Calu3 (cell line): Measurements from ENCODE around the gene PSME3. TPM values are rescaled to one million over a fixed set of nuclear protein-coding genes. Genes with fewer than 3 reads are reported as not detected.

ENCODE experiments used
- BruUV-seq: library from RNA; stranded (reverse); fragments of 400-500 nt; replicated peaks from 2 replicates; lab custom pipeline; 2021; lab: Mats Ljungman, UMichigan
- CTCF ChIA-PET: fragments of 300-600 bp; sonication (Branson Sonifier 250); formaldehyde crosslinking; loops from one replicate; lab custom pipeline; 2022; ENCODE audit warnings: antibody characterized with exemption; lab: Charles Lee
- DNase-seq: peaks from one replicate; pipeline ENCODE4 v3.0.0; 2022
- H3K27ac Mint-ChIP-seq: one replicate; pipeline ENCODE4 v1.8.0; 2022; ENCODE audit warnings: mixed read lengths; ENCODE audit not compliant: unreplicated experiment
- H3K27me3 Mint-ChIP-seq: one replicate; pipeline ENCODE4 v1.8.0; 2022; ENCODE audit warnings: mixed read lengths; ENCODE audit not compliant: unreplicated experiment
- H3K36me3 Mint-ChIP-seq: one replicate; pipeline ENCODE4 v1.8.0; 2022; ENCODE audit warnings: mild to moderate bottlenecking, moderate library complexity, mixed read lengths; ENCODE audit not compliant: insufficient read depth, unreplicated experiment
- H3K4me1 Mint-ChIP-seq: one replicate; pipeline ENCODE4 v1.8.0; 2022; ENCODE audit warnings: mild to moderate bottlenecking, low read depth, mixed read lengths; ENCODE audit not compliant: unreplicated experiment
- H3K4me3 Mint-ChIP-seq: one replicate; pipeline ENCODE4 v1.8.0; 2022; ENCODE audit warnings: mild to moderate bottlenecking, low read depth, moderate library complexity, mixed read lengths; ENCODE audit not compliant: unreplicated experiment
- H3K9me3 Mint-ChIP-seq: one replicate; pipeline ENCODE4 v1.8.0; 2022; ENCODE audit warnings: low read depth, mixed read lengths; ENCODE audit not compliant: unreplicated experiment
- CTCF ChIP-seq: fragments of 200-600 bp; IDR thresholded peaks from one replicate; pipeline ENCODE4 v1.8.0; 2022; ENCODE audit warnings: antibody characterized with exemption; ENCODE audit not compliant: unreplicated experiment
- intact Hi-C: fragments of 100-400 bp; cut with micrococcal nuclease; formaldehyde crosslinking; loops from one replicate; pipeline ENCODE4 v1.10.0; 2022; ENCODE audit not compliant: unreplicated experiment
- microRNA-seq: library from miRNA; unstranded; fragments of <30 nt; microRNA quantifications from one replicate; pipeline ENCODE4 v1.2.0, GENCODE V29; 2022
- total RNA-seq: library from RNA; stranded (reverse); gene quantifications from 2 replicates; pipeline ENCODE4 v1.2.3, GENCODE V29; 2022

Gene PSME3
- total RNA-seq, 1 experiment from 2014 or later: 238 TPM

DNA sequence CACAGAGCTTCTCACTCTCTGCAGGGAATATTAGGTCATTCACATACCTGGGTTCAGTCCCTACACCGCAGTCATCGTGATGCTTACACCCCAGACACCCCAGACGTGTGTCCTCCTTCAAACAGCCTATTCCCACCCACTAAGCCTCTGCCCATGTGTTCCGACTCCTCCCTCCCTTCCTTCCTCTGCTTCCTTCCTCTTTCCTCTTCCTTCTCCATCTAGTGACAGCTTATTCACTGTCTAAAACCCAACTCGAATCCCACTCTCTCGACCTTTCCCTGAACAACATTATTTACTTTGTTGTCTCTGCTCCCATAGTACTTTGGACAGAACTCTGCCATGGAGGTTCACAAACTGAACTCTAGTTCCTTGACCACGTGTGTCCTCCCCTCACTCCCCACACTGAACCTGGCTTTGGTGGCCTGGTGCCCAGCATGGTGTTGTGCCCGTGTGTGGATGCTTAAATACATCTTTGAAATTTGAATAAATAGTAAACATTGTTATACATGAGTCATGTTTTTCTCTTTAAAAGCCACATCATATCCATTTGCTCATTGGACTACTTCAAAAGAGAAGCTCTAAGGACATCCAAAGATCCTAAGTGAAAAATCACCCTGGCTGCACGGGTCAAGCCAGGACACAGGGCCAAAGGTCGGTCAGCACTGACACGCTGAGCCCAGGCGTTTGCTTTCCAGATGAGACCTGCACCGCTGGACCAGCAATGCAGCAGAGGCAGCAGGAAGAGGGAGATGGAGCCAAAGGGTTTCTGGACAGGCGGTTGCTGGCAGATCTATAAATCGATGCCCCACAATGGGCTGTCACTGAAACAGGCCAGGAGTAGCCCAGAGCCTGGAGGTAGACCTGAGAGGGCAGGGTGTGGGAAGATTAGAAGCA lies 53.3 kb downstream of the PSME3 start:
- H3K27ac Mint-ChIP-seq: no peak overlapping the region
- DNase-seq: no peak

GRCh38 chr17:42889809-42890208 lies 56.6 kb downstream of the PSME3 start:
- intact Hi-C loops: no loop called here
- TF ChIP-seq CTCF: no peak
- no peak for DNase-seq
- Mint-ChIP-seq H3K27ac (no peak overlapping the region), H3K27me3 (no peaks in the 10 kb centered on the region), H3K4me1 (peaks cover 15% of the 10 kb centered on the region), H3K36me3 (no peaks in the 10 kb centered on the region), H3K4me3 (no peak overlapping the region), H3K9me3 (no peaks in the 10 kb centered on the region)
- no TSS peak for BruUV-seq
- CTCF ChIA-PET: interaction anchor here (0.6 kb wide), 1 partner anchor 359 kb away, joined by 3 read pairs; no protein-coding TSS in a partner anchor

More for the DNA sequence above, 53.3 kb downstream of the PSME3 start:
- peaks cover 13% of the 10 kb centered on the region for H3K27me3 Mint-ChIP-seq
- no TSS peak for BruUV-seq
- H3K36me3 Mint-ChIP-seq: no peaks in the 10 kb centered on the region
- no peaks in the 10 kb centered on the region for H3K4me1 Mint-ChIP-seq
- H3K4me3 Mint-ChIP-seq: no peak overlapping the region
- CTCF ChIA-PET: interaction anchor here (0.6 to 0.7 kb wide), 4 partner anchors 19 to 279 kb away, joined by 3 to 12 read pairs (median 4); no protein-coding TSS in a partner anchor
- TF ChIP-seq CTCF: no peak
- H3K9me3 Mint-ChIP-seq: no peaks in the 10 kb centered on the region
- intact Hi-C loops: no loop called here

- H3K4me1 Mint-ChIP-seq: peaks cover 23% of the 10 kb centered on the region
- no peaks in the 10 kb centered on the region for H3K9me3 Mint-ChIP-seq
- DNase-seq: no peak
- CTCF ChIA-PET: interaction anchor here (1.0 kb wide), 1 partner anchor 67 kb away, joined by 3 read pairs; the partner anchor contains the start of gene BECN1
- no peaks in the 10 kb centered on the region for H3K36me3 Mint-ChIP-seq
- H3K4me3 Mint-ChIP-seq: no peak overlapping the region
- no peak overlapping the region for H3K27ac Mint-ChIP-seq
- H3K27me3 Mint-ChIP-seq: no peaks in the 10 kb centered on the region
- BruUV-seq: no TSS peak
- no peak for TF ChIP-seq CTCF
- intact Hi-C loops: no loop called here
These were observed 58.4 kb downstream of the PSME3 start for GRCh38 chr17:42891539-42892152.

DNA sequence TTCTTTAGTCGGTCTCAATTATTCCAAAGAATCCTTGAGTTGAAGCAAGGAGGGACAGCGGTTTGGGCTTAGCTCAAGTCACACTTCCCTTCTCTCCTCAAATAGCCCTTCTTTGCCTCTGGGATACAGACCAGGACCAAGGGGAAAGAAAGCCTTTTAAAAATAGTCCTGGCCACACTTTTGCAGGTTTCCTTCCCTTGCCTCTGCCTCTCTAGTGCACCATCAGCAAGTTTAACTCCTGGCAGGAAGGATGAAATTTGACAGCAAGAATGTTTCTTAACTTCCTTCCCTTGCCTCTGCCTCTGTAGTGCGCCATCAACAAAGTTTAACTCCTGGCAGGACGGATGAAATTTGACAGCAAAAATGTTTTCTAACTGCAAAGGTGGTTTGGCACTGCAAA lies 60.2 kb downstream of the PSME3 start:
- Mint-ChIP-seq H3K4me3 (no peak overlapping the region), H3K4me1 (peaks cover 23% of the 10 kb centered on the region), H3K27me3 (no peaks in the 10 kb centered on the region), H3K9me3 (no peaks in the 10 kb centered on the region), H3K27ac (no peak overlapping the region), H3K36me3 (no peaks in the 10 kb centered on the region)
- CTCF ChIA-PET: no interaction called here
- intact Hi-C loops: no loop called here
- no TSS peak for BruUV-seq
- no peak for TF ChIP-seq CTCF
- no peak for DNase-seq

Small RNA genes lying within 50 kb of the gene (microRNA-seq; reads per million reads assigned to microRNA genes)
- gene MIR6781: 7.0 reads per million, percentile 25 among the genes with 10 or more reads in this experiment

Other genes starting within 250 kb of the PSME3 start
- gene RETREG3, start 224.0 kb upstream of the PSME3 start, total RNA-seq: 71.2 and 80.6 TPM in 2 replicates
- 130 and 133 TPM in 2 replicates for gene TUBG1, start 223.7 kb upstream of the PSME3 start, total RNA-seq
- 23.6 and 26.1 TPM in 2 replicates for gene TUBG2, start 174.1 kb upstream of the PSME3 start, total RNA-seq
- gene PLEKHH3, start 156.4 kb upstream of the PSME3 start, total RNA-seq: 35.2 and 45.0 TPM in 2 replicates
- gene CCR10, start 151.6 kb upstream of the PSME3 start, total RNA-seq: 0.33 and 0.42 TPM in 2 replicates
- 1.2 and 1.3 TPM in 2 replicates for gene CNTNAP1, start 150.9 kb upstream of the PSME3 start, total RNA-seq
- 43.3 and 45.5 TPM in 2 replicates for gene EZH1, start 88.4 kb upstream of the PSME3 start, total RNA-seq
- gene RAMP2, start 72.2 kb upstream of the PSME3 start, total RNA-seq: not detected in 2 replicates
- gene VPS25, start 59.9 kb upstream of the PSME3 start, total RNA-seq: 93.9 and 101 TPM in 2 replicates
- gene WNK4, start 52.8 kb upstream of the PSME3 start, total RNA-seq: 0.33 and 0.73 TPM in 2 replicates
- gene COA3, start 34.7 kb upstream of the PSME3 start, total RNA-seq: 98.8 and 99.9 TPM in 2 replicates
- 0.54 TPM in 1 of 2 replicates, not detected in the other for gene CNTD1, start 34.5 kb upstream of the PSME3 start, total RNA-seq
- gene BECN1, start 9.1 kb upstream of the PSME3 start, total RNA-seq: 141 and 144 TPM in 2 replicates
- gene AOC2, start 11.2 kb downstream of the PSME3 start, total RNA-seq: 10.5 and 14.4 TPM in 2 replicates
- gene AOC3, start 17.8 kb downstream of the PSME3 start, total RNA-seq: 3.5 and 7.4 TPM in 2 replicates
- not detected in 2 replicates for gene G6PC1, start 67.4 kb downstream of the PSME3 start, total RNA-seq
- 93.7 and 96.6 TPM in 2 replicates for gene AARSD1, start 131.1 kb downstream of the PSME3 start, total RNA-seq
- 2.0 and 2.1 TPM in 2 replicates for gene PTGES3L, start 146.7 kb downstream of the PSME3 start, total RNA-seq
- 32.8 and 35.4 TPM in 2 replicates for gene RUNDC1, start 147.2 kb downstream of the PSME3 start, total RNA-seq
- 1,193 and 1,292 TPM in 2 replicates for gene RPL27, start 165.0 kb downstream of the PSME3 start, total RNA-seq
- 98.6 and 195 TPM in 2 replicates for gene IFI35, start 173.4 kb downstream of the PSME3 start, total RNA-seq
- 149 and 156 TPM in 2 replicates for gene VAT1, start 189.0 kb downstream of the PSME3 start, total RNA-seq
- gene RND2, start 191.8 kb downstream of the PSME3 start, total RNA-seq: 0.15 and 0.40 TPM in 2 replicates